Activated T-helper 2 cell treated with anti-CD3 and anti-CD28 coated beads, Interferon-gamma antibody, Interleukin-2, Interleukin-4, amounts not matched to agents 10 μg/mL and 5 μg/mL and 100 μg/mL, durations not matched to agents 14 hours and 24 hours and 36 hours (primary cell): Measurements from ENCODE around the gene SLC12A8. TPM values are rescaled to one million over a fixed set of nuclear protein-coding genes. Genes with fewer than 3 reads are reported as not detected.

ENCODE experiments used
- DNase-seq: peaks from one replicate; pipeline ENCODE4 v3.0.0; 2021; ENCODE audit warnings: low spot score
- H3K27ac Mint-ChIP-seq: one replicate; pipeline ENCODE4 v1.8.0; 2021; ENCODE audit warnings: mixed read lengths
- H3K27me3 Mint-ChIP-seq: one replicate; pipeline ENCODE4 v1.8.0; 2021; ENCODE audit warnings: low read depth, mixed read lengths
- H3K36me3 Mint-ChIP-seq: one replicate; pipeline ENCODE4 v1.8.0; 2021; ENCODE audit warnings: low read depth, mixed read lengths
- H3K4me1 Mint-ChIP-seq: one replicate; pipeline ENCODE4 v1.8.0; 2021; ENCODE audit warnings: low read depth, mixed read lengths
- H3K4me3 Mint-ChIP-seq: one replicate; pipeline ENCODE4 v1.8.0; 2021; ENCODE audit warnings: low read depth, mild to moderate bottlenecking, moderate library complexity, mixed read lengths
- H3K9me3 Mint-ChIP-seq: one replicate; pipeline ENCODE4 v1.8.0; 2021; ENCODE audit warnings: mixed read lengths
- intact Hi-C: fragments of 100-400 bp; cut with micrococcal nuclease; formaldehyde crosslinking; loops from one replicate; pipeline ENCODE4 v1.15.1; 2023
- total RNA-seq: library from RNA; stranded (reverse); gene quantifications from 2 replicates; pipeline ENCODE4 v1.2.3, GENCODE V29; 2022

Gene SLC12A8
- total RNA-seq, 1 donor from 2014 or later: 1.3 TPM

DNA sequence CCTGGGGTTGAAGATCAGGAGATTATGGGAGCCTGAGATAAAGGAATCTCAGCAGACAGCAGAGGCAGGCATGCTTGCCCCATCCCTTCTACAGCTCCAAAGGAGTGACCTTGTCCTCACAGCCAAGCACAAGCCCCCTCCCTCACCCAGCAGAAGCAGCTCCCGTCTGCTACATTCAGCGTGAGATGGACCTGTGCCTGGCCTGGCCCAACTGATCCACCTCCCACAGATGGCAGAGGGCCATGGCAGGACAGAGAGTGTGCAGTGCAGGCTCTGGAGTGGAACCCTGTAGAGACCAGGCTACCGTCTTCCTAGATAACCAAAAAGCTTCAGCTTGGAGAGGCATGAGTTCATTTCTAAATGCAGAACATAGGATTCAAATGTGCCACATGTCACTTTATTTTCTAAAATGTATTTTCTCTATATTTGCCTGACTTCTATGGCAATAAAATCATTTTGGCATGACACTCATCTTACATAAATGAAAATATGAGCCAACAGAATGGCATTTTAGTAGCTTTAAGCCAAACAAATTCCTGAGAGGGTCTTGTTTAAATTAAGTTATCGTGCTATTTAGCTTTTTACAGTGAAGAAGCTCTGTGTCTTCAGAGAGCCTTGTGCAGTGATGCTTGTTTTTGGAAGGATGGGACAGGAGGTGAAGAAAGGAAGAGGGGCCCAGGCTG is 43.7 kb downstream of the SLC12A8 start:
- no peak overlapping the region for H3K4me3 Mint-ChIP-seq
- peaks cover 4% of the 10 kb centered on the region for H3K4me1 Mint-ChIP-seq
- intact Hi-C loops: no loop called here
- no peak for DNase-seq
- peaks cover 41% of the 10 kb centered on the region for H3K27me3 Mint-ChIP-seq
- no peaks in the 10 kb centered on the region for H3K36me3 Mint-ChIP-seq
- H3K27ac Mint-ChIP-seq: no peak overlapping the region
- H3K9me3 Mint-ChIP-seq: no peaks in the 10 kb centered on the region

DNA sequence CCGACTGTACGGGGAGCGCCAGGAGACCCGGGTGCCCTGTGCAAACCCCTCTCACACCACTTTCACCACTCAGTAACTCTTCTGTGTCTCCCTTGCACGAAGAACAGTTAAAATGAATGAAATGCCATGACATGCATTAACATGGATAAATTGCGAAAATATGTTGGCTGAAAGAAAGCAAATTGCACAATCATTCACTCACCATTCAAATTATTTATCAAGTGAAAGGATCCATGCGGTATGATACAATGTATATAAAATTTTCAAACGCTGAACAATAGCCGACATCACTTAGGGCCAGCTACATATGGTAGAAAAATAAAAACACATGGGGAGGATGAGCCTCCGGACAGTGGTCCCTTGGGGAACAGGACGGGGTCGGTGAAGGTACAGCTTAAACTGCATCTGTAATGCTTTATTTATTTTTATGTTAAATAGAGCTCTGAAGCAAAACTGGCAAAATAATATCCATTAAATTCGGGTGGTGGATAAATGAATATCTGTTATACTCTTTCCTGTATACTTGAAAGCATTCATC is 45.9 kb downstream of the SLC12A8 start:
- H3K9me3 Mint-ChIP-seq: no peaks in the 10 kb centered on the region
- H3K27me3 Mint-ChIP-seq: peaks cover 40% of the 10 kb centered on the region
- H3K4me1 Mint-ChIP-seq: peaks cover 4% of the 10 kb centered on the region
- DNase-seq: no peak
- no peak overlapping the region for H3K27ac Mint-ChIP-seq
- H3K36me3 Mint-ChIP-seq: no peaks in the 10 kb centered on the region
- H3K4me3 Mint-ChIP-seq: no peak overlapping the region
- intact Hi-C loops: no loop called here

DNA sequence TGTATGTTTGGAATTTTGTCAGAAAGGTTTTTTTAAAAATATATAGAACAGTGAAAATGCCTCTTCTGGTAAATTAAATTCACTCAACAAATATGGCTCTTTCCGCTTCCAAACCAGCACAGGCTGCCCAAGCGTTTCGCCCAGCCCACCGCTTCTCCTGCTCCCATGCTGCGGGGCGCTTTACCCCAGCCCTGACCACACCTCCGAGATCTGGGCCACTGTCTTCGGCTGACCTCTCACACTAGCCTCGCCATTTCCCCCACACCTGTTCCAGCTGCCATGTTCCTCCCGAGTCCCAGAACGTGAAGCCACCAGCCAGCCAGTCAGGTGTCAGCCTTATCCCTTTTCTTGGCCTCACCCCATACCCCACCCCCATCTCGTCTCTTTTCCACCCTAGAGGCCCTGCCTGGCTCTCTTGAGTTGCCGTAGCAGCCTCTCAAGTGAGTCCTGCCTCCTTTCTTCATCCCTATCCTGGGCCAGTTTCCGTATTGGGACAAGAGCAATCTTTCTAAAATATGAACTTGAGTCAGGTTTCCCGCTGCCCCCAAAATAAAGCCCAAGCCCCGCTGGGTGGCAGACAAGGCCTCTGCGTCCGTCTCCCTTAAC is 46.5 kb downstream of the SLC12A8 start:
- no peak overlapping the region for H3K4me3 Mint-ChIP-seq
- no peak overlapping the region for H3K27ac Mint-ChIP-seq
- intact Hi-C loops: no loop called here
- no peaks in the 10 kb centered on the region for H3K36me3 Mint-ChIP-seq
- H3K9me3 Mint-ChIP-seq: no peaks in the 10 kb centered on the region
- H3K27me3 Mint-ChIP-seq: peaks cover 45% of the 10 kb centered on the region
- DNase-seq: no peak
- peaks cover 4% of the 10 kb centered on the region for H3K4me1 Mint-ChIP-seq

DNA sequence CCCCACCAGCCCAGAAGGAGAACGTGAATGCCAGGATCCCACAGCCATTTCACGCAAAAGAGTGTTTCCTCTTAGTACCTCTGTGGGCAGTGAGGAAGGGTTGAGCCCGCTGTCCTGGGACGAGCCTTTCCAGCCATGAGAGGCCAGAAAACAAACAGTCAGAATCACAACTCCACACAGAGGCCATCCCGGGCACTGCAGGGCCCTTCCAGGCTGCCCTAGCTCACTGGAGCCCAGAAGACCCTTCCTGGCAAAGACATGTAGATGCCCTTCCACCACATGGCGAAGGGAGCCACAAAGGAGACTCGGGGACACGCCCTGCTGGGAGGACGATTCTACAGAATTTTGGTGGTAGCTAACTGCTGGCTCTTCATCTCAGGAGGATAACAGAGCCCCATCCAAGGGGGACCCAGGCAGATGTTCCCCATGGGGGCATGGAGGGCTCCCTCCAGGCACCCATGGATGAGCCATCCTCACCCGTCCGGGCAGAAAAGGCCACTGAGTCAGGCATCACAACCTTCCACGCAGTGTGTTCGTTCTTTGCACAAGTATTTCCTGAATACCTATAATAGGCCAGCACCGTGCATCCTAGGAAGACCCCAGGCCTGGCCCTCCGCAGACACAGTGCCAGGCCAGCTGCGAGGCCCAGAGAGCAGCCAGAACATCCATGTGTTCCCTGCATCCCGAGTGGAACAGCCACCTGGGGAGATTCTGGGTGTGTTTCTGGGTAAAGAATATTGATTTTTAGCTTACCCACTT is 47.2 kb downstream of the SLC12A8 start:
- Mint-ChIP-seq H3K27me3 (peaks cover 46% of the 10 kb centered on the region), H3K27ac (no peak overlapping the region), H3K36me3 (no peaks in the 10 kb centered on the region), H3K9me3 (no peaks in the 10 kb centered on the region), H3K4me3 (no peak overlapping the region), H3K4me1 (peaks cover 4% of the 10 kb centered on the region)
- DNase-seq: no peak
- intact Hi-C loops: no loop called here

DNA sequence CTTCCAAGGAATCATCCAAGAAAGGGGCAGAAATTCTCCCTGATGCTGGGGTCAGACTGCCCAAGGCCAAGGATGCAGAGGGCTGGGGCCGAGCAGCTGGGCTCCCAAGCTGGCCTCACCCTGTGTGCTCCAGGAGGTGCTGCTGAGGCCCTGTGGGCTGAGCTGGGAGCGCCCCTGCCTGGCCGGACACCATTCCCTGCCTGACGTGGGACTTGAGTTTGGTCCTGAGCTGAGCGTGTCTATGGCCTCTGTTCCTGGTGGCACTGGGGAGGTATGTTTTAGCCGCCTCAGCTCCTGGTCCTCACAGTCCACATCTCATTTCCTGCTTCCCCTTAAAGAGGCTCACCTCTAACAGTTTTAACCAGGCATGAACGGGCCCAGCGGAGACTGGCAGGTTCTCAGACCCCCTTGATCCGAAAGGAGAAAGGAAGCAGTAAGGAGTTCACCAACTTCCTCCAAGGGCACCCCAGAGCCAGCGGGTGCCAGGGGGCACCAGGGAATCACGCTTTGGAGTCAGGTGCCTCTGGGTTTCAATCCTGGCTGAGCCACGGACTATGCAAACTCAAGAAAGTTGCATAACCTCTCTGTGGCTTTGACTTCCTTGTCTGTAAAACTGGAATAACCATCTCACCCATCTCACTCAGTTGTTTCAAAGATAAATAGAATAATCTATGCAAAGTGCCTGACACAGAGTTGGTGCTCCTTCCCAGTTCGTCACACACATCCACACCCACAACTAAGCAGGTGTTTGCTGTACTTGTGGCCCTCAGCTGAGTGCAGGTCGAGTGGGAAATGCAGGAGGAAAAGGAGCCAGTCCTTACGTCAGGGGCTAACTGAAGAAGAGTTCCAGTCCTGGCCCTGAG is 48.6 kb downstream of the SLC12A8 start:
- no peaks in the 10 kb centered on the region for H3K9me3 Mint-ChIP-seq
- H3K4me3 Mint-ChIP-seq: no peak overlapping the region
- no peak for DNase-seq
- H3K36me3 Mint-ChIP-seq: no peaks in the 10 kb centered on the region
- H3K27me3 Mint-ChIP-seq: peaks cover 44% of the 10 kb centered on the region
- peaks cover 4% of the 10 kb centered on the region for H3K4me1 Mint-ChIP-seq
- H3K27ac Mint-ChIP-seq: no peak overlapping the region
- intact Hi-C loops: no loop called here

DNA sequence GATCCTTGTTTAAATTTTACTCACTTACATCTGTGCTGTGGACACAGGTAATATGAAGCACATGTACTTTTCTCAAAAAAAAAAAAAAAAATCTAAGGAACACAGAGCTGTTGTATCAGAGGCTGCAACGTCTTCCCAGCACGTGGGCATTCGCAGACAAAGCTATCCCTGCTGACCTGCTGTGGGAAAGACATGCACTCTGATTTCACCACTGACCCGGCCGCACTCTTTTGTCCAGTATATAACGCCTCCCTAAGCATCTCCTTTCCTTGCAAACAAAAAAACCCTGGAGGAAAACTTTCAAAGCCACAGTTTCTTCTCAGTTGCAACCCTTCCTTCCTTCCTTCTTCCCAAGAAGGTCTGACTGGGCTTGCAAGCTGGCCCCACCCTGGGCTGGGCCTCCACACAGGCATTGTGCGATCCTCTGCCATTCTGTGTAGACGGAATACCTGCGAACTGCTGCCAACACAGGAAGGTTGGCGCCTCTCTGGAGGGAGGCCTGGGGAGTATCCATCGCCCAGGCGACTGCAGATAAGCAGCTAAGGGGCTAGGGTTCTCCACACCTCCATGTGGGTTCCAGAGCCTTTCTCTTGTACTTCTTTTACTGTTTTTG is 50.8 kb downstream of the SLC12A8 start:
- H3K36me3 Mint-ChIP-seq: no peaks in the 10 kb centered on the region
- intact Hi-C loops: no loop called here
- no peak overlapping the region for H3K4me3 Mint-ChIP-seq
- H3K27ac Mint-ChIP-seq: no peak overlapping the region
- no peaks in the 10 kb centered on the region for H3K4me1 Mint-ChIP-seq
- DNase-seq: no peak
- H3K27me3 Mint-ChIP-seq: peaks cover 44% of the 10 kb centered on the region
- H3K9me3 Mint-ChIP-seq: no peaks in the 10 kb centered on the region

DNA sequence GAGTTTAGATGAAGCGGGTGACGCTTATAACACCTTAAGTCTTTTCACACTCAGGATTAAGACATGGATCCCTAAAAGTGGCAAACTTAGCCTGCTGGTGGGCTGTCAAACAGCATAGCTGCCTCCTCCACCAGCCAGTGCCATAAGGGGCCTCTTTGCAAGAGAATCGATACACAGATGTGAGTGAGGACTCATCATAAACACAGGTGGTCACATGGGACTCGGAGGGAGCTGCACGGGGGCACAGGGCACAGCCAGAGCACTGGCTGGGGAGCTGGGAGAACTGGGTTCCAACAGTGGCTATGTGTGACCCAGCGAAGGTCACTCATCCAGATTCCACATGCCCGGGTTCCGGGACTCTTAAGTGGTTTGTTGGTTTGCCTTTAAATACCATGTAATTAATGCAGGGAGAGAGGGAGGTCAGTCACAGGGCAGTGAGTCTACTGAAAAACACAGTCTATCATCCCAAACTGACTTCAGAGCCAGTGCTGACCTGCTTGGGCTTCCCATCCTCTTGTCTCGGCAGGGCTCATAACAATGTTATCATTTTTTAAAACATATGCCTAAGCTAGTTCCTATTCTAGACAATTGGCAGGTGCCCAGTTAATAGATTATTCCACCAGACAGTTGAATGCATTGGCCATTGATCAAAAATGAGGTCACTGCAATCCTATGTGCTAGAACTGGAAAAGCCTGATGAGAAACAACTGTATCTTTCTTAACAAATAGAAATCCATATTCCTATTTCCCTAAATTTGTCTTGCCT is 51.8 kb downstream of the SLC12A8 start:
- H3K27ac Mint-ChIP-seq: no peak overlapping the region
- peaks cover 46% of the 10 kb centered on the region for H3K27me3 Mint-ChIP-seq
- DNase-seq: no peak
- H3K4me3 Mint-ChIP-seq: no peak overlapping the region
- no peaks in the 10 kb centered on the region for H3K9me3 Mint-ChIP-seq
- no peaks in the 10 kb centered on the region for H3K36me3 Mint-ChIP-seq
- no peaks in the 10 kb centered on the region for H3K4me1 Mint-ChIP-seq
- intact Hi-C loops: no loop called here

DNA sequence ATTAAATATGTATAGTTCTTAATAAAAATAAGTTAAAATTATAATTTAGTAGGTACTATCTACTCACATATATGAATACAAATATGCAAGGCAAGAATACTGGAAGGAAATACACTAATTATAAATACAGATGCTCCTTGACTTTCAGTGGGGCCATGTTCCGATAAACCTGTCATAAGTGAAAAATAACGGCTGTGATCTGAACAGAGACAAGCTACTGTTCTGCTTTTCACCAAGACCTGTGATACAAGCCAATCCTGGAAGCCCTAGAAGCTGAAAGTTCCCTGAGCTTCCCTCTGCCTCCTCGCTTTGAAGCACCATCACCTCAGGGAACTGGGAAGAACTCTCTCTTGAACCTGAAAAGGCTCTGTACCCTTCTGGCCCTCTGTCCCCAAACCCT is 55.4 kb downstream of the SLC12A8 start:
- peaks cover 52% of the 10 kb centered on the region for H3K27me3 Mint-ChIP-seq
- no peak overlapping the region for H3K27ac Mint-ChIP-seq
- H3K36me3 Mint-ChIP-seq: no peaks in the 10 kb centered on the region
- DNase-seq: no peak
- H3K4me3 Mint-ChIP-seq: no peak overlapping the region
- peaks cover 8% of the 10 kb centered on the region for H3K4me1 Mint-ChIP-seq
- intact Hi-C loops: no loop called here
- H3K9me3 Mint-ChIP-seq: no peaks in the 10 kb centered on the region

DNA sequence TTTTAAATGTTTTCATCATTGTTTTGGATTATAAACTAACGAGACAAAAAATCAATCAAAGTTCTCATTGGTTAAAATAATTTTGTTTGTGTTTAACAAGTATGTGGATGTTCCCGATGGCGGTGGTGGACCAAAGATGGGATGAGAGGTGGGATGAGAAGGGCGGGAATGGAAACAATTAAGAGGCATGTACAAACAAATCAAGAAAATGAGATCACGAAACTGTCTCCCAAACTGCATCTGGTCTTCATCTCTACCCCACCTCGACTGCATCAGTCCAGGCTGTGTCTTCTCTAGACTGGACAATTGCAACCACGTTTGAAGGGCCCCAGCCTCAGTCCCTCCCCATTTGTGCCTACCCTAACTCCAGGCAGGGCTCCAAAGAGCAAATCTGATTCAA is 56.1 kb downstream of the SLC12A8 start:
- H3K27me3 Mint-ChIP-seq: peaks cover 51% of the 10 kb centered on the region

DNA sequence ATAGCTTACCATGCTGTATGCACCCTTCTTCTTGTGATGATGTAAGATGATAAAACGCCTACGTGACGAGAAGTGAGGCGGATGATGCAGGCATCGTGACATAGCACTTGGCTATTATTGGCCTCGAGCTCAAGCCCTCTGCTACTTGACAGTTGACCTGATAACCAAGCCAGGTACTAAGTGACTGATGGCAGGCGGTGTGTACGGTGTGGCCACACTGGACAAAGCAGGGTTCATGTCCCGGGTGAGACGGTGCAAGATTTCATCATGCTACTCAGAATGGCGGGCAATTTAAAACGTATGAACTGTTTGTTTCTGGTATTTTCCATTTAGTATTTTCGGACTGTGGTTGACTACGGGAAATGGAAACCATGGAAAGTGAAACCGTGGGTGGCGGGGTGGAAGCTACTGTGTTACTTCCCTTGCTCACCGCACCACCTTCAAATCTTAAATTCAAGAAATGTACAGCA is 57.7 kb downstream of the SLC12A8 start:
- H3K4me1 Mint-ChIP-seq: peaks cover 8% of the 10 kb centered on the region
- H3K4me3 Mint-ChIP-seq: no peak overlapping the region
- no peaks in the 10 kb centered on the region for H3K9me3 Mint-ChIP-seq
- H3K36me3 Mint-ChIP-seq: no peaks in the 10 kb centered on the region
- DNase-seq: no peak
- H3K27me3 Mint-ChIP-seq: peaks cover 51% of the 10 kb centered on the region
- intact Hi-C loops: loop anchor here (5.0 kb wide), 3 partner anchors 42 to 282 kb away; no protein-coding TSS in a partner anchor
- peak overlapping the region; percentile 35 for H3K27ac Mint-ChIP-seq

More for the DNA sequence above, 56.1 kb downstream of the SLC12A8 start:
- no peaks in the 10 kb centered on the region for H3K9me3 Mint-ChIP-seq
- H3K36me3 Mint-ChIP-seq: no peaks in the 10 kb centered on the region
- H3K4me3 Mint-ChIP-seq: no peak overlapping the region
- peaks cover 8% of the 10 kb centered on the region for H3K4me1 Mint-ChIP-seq
- intact Hi-C loops: no loop called here
- no peak overlapping the region for H3K27ac Mint-ChIP-seq
- DNase-seq: no peak

DNA sequence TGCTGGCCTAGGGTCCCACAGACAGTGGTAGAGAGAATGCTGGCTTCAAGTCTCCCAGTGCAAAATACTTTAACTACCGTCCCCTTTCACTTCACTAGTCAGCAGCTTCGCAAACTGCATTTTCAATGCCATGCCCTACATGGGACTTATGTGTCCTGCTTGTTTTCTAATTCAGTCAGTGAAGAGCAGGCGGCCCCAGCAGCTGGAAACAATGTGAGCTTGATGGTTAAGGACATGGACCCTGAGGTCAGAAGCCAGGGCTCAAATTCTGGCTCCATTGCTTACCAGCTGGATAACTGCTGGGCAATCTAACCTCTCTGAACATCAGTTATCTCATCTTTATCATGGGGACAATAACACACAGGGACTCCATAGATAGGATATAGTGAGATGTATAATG is 58.4 kb downstream of the SLC12A8 start:
- Mint-ChIP-seq H3K36me3 (no peaks in the 10 kb centered on the region), H3K27ac (no peak overlapping the region), H3K4me1 (peaks cover 11% of the 10 kb centered on the region), H3K27me3 (peaks cover 50% of the 10 kb centered on the region), H3K4me3 (no peak overlapping the region), H3K9me3 (no peaks in the 10 kb centered on the region)
- DNase-seq: no peak
- intact Hi-C loops: loop anchor here (5.0 kb wide), 3 partner anchors 43 to 283 kb away; no protein-coding TSS in a partner anchor
